HepG2 (cell line): ENCODE data around the gene GFRA1. TPM values are rescaled to one million over a fixed set of nuclear protein-coding genes. Genes with fewer than 3 reads are reported as not detected.

Experiments
- GATA4 ChIP-seq: sonication (generic); IDR thresholded peaks from 2 replicates; pipeline ENCODE4 v1.6.1; 2016; ENCODE audit warnings: antibody characterized with exemption, low read depth, borderline replicate concordance
- MAFF ChIP-seq: IDR thresholded peaks from 2 replicates; pipeline ENCODE4 v1.6.1; 2011; ENCODE audit warnings: low read depth, low read length, improper control_type of control experiment
- MXI1 ChIP-seq: IDR thresholded peaks from 3 replicates; pipeline ENCODE4 v1.6.1; 2012; ENCODE audit warnings: low read depth, low read length, inconsistent platforms, borderline replicate concordance
- NR3C1 ChIP-seq: sonication (generic); formaldehyde crosslinking; IDR thresholded peaks from 2 replicates; pipeline ENCODE4 v1.4.0; 2020; ENCODE audit warnings: missing genetic modification reagents
- TRIM24 ChIP-seq: sonication (generic); formaldehyde crosslinking; IDR thresholded peaks from 2 replicates; pipeline ENCODE4 v1.8.0; 2022; ENCODE audit warnings: mild to moderate bottlenecking, missing genetic modification reagents
- ZNF547 ChIP-seq: sonication (generic); formaldehyde crosslinking; IDR thresholded peaks from 2 replicates; pipeline ENCODE4 v1.5.1; 2020; ENCODE audit warnings: mild to moderate bottlenecking, missing genetic modification reagents
- ZNF569 ChIP-seq: sonication (generic); formaldehyde crosslinking; IDR thresholded peaks from 2 replicates; pipeline ENCODE4 v1.5.0; 2020; ENCODE audit warnings: mild to moderate bottlenecking, missing genetic modification reagents, moderate library complexity, borderline replicate concordance
- polyA plus RNA-seq, 8 experiments: library from polyadenylated mRNA; depleted of rRNA in 3 of 8; stranded (reverse) in 7 of 8; unstranded in 1 of 8; fragments of >200 nt; fragmentation: Illumina TruSeq in 4 of 8; extraction: Trizol in 4 of 8; gene quantifications; 2 replicates each; pipeline versions ENCODE4 v1.2.1 to v1.2.3, GENCODE V29; 2011 to 2016; ENCODE audit warnings: low read depth in 4 of 8, missing spikeins in 1 of 8, mixed read lengths in 1 of 8; ENCODE audit not compliant: insufficient read depth in 1 of 8
- total RNA-seq, 5 experiments: library from RNA; depleted of rRNA; stranded (reverse); fragments of >200 nt; fragmentation: Illumina TruSeq; extraction: Trizol; gene quantifications; 2 replicates each; pipeline ENCODE4 v1.2.3, GENCODE V29; 2016; ENCODE audit warnings: low read depth in 1 of 5
- TF ChIP-seq, protein P1 (sequence below): sonication (generic); formaldehyde crosslinking; IDR thresholded peaks from 2 replicates; pipeline ENCODE4 v1.9.0; 2021; ENCODE audit warnings: missing genetic modification reagents, borderline replicate concordance
- TF ChIP-seq, protein P2 (sequence below): IDR thresholded peaks from 2 replicates; pipeline ENCODE4 v1.6.1; 2016; ENCODE audit warnings: low read depth, missing genetic modification reagents, missing compliant biosample characterization

Gene GFRA1
- total and polyA plus RNA-seq, 2 of the 13 experiments (the other 11 are each of a cell fraction or from before 2014, with no cell fraction given): not detected

DNA sequence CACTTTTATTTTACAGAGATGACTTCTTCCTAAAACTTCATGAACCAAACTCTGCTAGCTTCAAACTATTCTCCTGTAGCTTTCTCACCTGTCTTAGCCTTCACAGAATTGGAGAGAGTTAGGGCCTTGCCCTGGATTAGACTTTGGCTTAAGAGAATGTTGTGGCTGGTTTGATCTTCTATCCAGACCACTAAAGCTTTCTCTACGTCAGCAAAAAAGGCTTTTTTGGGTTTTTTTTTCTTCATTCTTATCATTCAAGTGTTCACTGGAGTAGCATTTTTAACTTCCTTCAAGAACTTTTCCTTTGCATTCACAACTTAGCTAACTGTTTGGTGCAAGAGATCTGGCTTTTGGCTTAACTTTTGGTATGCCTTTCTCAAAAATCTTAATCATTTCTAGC is 31.9 kb upstream of the GFRA1 start (continued):
- TF ChIP-seq GATA4 (no peak), NR3C1 (CRISPR knock-in tag) (no peak), TRIM24 (CRISPR knock-in tag) (no peak), MAFF (0 out of 2 replicates have a peak, but pooled peaks have one; percentile 36), MXI1 (no peak), ZNF569 (no peak), ZNF547 (CRISPR knock-in tag) (no peak)
- TF ChIP-seq, protein P1, sequence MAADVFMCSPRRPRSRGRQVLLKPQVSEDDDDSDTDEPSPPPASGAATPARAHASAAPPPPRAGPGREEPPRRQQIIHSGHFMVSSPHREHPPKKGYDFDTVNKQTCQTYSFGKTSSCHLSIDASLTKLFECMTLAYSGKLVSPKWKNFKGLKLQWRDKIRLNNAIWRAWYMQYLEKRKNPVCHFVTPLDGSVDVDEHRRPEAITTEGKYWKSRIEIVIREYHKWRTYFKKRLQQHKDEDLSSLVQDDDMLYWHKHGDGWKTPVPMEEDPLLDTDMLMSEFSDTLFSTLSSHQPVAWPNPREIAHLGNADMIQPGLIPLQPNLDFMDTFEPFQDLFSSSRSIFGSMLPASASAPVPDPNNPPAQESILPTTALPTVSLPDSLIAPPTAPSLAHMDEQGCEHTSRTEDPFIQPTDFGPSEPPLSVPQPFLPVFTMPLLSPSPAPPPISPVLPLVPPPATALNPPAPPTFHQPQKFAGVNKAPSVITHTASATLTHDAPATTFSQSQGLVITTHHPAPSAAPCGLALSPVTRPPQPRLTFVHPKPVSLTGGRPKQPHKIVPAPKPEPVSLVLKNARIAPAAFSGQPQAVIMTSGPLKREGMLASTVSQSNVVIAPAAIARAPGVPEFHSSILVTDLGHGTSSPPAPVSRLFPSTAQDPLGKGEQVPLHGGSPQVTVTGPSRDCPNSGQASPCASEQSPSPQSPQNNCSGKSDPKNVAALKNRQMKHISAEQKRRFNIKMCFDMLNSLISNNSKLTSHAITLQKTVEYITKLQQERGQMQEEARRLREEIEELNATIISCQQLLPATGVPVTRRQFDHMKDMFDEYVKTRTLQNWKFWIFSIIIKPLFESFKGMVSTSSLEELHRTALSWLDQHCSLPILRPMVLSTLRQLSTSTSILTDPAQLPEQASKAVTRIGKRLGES (CRISPR knock-in tag): no peak
- TF ChIP-seq, protein P2, sequence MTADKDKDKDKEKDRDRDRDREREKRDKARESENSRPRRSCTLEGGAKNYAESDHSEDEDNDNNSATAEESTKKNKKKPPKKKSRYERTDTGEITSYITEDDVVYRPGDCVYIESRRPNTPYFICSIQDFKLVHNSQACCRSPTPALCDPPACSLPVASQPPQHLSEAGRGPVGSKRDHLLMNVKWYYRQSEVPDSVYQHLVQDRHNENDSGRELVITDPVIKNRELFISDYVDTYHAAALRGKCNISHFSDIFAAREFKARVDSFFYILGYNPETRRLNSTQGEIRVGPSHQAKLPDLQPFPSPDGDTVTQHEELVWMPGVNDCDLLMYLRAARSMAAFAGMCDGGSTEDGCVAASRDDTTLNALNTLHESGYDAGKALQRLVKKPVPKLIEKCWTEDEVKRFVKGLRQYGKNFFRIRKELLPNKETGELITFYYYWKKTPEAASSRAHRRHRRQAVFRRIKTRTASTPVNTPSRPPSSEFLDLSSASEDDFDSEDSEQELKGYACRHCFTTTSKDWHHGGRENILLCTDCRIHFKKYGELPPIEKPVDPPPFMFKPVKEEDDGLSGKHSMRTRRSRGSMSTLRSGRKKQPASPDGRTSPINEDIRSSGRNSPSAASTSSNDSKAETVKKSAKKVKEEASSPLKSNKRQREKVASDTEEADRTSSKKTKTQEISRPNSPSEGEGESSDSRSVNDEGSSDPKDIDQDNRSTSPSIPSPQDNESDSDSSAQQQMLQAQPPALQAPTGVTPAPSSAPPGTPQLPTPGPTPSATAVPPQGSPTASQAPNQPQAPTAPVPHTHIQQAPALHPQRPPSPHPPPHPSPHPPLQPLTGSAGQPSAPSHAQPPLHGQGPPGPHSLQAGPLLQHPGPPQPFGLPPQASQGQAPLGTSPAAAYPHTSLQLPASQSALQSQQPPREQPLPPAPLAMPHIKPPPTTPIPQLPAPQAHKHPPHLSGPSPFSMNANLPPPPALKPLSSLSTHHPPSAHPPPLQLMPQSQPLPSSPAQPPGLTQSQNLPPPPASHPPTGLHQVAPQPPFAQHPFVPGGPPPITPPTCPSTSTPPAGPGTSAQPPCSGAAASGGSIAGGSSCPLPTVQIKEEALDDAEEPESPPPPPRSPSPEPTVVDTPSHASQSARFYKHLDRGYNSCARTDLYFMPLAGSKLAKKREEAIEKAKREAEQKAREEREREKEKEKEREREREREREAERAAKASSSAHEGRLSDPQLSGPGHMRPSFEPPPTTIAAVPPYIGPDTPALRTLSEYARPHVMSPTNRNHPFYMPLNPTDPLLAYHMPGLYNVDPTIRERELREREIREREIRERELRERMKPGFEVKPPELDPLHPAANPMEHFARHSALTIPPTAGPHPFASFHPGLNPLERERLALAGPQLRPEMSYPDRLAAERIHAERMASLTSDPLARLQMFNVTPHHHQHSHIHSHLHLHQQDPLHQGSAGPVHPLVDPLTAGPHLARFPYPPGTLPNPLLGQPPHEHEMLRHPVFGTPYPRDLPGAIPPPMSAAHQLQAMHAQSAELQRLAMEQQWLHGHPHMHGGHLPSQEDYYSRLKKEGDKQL (CRISPR knock-in tag): no peak
